ENCODE results near the gene TACC2. TPM values are rescaled to one million over a fixed set of nuclear protein-coding genes. Genes with fewer than 3 reads are reported as not detected.

Gene TACC2
- total and polyA plus RNA-seq, 12 donors = 68.1 to 451 (median 364) TPM

DNA sequence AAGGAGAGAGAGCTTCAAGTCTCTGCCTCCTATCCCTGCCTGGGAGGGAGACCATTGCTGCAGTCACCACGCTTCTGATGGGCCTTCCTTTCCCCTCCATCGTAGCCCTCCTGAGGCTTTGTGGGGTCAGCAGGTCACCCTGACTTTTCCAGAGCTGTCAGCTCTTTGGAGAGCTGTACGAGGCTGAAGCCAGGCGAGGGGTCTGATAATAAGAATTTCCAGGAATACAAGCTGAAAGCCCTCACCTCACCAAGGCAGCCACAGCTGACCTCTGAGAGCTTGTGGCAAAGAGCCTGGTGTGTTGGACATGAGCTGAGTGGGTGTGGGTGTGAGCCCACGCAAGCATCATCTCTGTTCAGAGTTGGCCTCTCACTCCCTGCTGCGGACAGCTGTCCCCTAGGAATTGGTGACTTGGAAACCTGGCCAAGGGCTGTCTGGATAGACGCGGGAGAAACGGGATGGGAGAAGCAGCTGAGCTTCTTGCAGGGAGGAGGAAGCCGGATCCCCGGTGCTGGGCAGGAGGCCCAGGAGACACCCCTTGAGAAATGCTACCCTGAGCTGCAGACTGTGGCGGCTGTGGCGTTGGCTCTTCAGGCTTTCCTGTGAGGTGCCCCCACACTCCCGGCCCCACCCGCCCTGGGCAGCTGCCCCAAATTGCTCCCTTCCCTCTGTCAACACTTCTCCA, 160.1 kb downstream of the TACC2 start:
- H3K4me3 ChIP-seq = peak overlapping the region in 5 of 10 donors; percentile 21 to 32 (median 23)

DNA sequence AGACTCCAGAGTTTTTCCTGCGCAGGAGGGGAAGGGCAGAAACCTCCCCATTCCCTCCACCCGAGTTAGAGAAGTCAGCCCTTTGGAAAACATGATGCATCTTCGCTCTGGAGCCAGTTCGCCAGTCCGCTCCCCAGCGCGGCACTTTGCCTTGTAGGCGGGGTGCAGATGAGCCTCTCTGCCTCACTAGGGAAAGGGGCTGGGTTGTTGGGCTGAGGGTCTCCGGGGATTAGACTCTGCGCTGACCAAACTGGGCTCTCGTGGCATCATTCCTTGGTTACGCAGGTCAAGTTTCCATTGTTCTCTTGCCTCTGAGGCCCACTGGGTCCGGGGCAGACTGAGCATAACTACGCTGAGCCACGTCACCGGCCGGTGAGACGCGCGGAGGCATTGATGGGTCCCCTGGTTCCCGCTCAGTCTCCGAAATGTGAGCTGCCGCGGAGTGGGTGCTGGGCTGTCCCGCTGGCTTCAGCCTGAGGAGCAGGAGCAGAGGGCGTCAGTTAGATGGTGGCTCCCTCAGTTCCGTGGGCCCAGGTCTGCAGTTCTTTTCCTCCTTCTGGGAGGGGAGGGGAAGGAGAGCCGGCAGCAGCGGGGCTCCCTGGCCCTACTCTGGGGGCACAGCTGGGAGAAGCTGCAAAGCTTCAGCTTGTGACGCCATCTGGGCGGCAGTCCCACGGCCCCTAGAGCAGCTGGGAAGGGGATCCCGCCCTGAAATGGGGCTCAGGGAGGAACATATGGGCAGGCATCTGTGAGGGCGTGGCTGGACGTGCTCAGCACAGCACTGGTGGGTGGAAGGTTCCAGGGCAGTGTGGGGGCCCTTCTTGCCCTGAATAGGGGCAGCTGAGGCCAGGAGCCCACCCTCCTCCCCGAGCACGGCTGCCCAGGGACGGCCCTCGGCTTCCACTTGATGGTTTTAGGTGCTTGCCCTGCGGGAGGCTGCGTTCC, 160.9 kb downstream of the TACC2 start:
- intact Hi-C loops (cut with DNase I) = loop anchor here in 4 of 10 donors (5.0 to 10.0 kb wide), 5 partner anchors 62 to 125 kb away; partner anchors contain the start of gene BTBD16 (in 1 of the 4)
- TF ChIP-seq, protein P1, sequence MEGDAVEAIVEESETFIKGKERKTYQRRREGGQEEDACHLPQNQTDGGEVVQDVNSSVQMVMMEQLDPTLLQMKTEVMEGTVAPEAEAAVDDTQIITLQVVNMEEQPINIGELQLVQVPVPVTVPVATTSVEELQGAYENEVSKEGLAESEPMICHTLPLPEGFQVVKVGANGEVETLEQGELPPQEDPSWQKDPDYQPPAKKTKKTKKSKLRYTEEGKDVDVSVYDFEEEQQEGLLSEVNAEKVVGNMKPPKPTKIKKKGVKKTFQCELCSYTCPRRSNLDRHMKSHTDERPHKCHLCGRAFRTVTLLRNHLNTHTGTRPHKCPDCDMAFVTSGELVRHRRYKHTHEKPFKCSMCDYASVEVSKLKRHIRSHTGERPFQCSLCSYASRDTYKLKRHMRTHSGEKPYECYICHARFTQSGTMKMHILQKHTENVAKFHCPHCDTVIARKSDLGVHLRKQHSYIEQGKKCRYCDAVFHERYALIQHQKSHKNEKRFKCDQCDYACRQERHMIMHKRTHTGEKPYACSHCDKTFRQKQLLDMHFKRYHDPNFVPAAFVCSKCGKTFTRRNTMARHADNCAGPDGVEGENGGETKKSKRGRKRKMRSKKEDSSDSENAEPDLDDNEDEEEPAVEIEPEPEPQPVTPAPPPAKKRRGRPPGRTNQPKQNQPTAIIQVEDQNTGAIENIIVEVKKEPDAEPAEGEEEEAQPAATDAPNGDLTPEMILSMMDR (IDR thresholded peaks at IDR 0.05) = no peak
- WGBS, 2 donors = 41 to 43% methylated on average over 41 of the region's 41 CpGs
- DNase-seq = peak; percentile 63 to 64
- Histone ChIP-seq H3K27ac (peak overlapping the region; percentile 40 to 90 (median 82)), H3K36me3 (peaks cover 0 to 24% (median 6%) of the 10 kb centered on the region in 9 donors), H3K4me3 (peak overlapping the region in 5 of 10 donors; percentile 21 to 32 (median 23)), H3K9me3 (peaks cover 0 to 9% (median 0%) of the 10 kb centered on the region in 11 donors), H3K27me3 (no peaks in the 10 kb centered on the region), H3K4me1 (peaks cover 34 to 91% (median 79%) of the 10 kb centered on the region in 9 donors)
- peak; percentile 3 to 43 (median 20) for ATAC-seq

More for the DNA sequence above, 160.1 kb downstream of the TACC2 start:
- WGBS, 2 donors = 9% methylated on average over 15 of the region's 15 CpGs
- TF ChIP-seq, protein P1 (IDR thresholded peaks at IDR 0.05) = no peak
- H3K27ac ChIP-seq = peak overlapping the region; percentile 40 to 90 (median 82)
- DNase-seq (peak; percentile 84 to 88), ATAC-seq (peak; percentile 57 to 72 (median 67))
- no peaks in the 10 kb centered on the region for H3K27me3 ChIP-seq
- intact Hi-C loops (cut with DNase I) = loop anchor here in 4 of 10 donors (5.0 to 10.0 kb wide), 5 partner anchors 63 to 126 kb away; partner anchors contain the start of gene BTBD16 (in 1 of the 4)
- H3K4me1 ChIP-seq = peaks cover 33 to 85% (median 71%) of the 10 kb centered on the region in 9 donors
- peaks cover 0 to 10% (median 0%) of the 10 kb centered on the region in 11 donors for H3K9me3 ChIP-seq
- peaks cover 0 to 27% (median 8%) of the 10 kb centered on the region in 9 donors for H3K36me3 ChIP-seq

- Histone ChIP-seq H3K9me3 (no peaks in the 10 kb centered on the region), H3K36me3 (peaks cover 0 to 12% (median 0%) of the 10 kb centered on the region in 9 donors), H3K4me3 (no peak overlapping the region), H3K4me1 (peaks cover 42 to 100% (median 87%) of the 10 kb centered on the region in 9 donors), H3K27ac (peak overlapping the region in 7 of 10 donors; percentile 65 to 90 (median 80)), H3K27me3 (no peaks in the 10 kb centered on the region)
- TF ChIP-seq, protein P1 (IDR thresholded peaks at IDR 0.05) = no peak
- 93 to 98% methylated on average over 5 of the region's 5 CpGs for WGBS, 2 donors
- ATAC-seq (no peak), DNase-seq (no peak)
- intact Hi-C loops (cut with DNase I) = loop anchor here in 1 of 10 donors (10.0 kb wide), 1 partner anchor 114 kb away; no protein-coding TSS in a partner anchor
Observed at GRCh38 chr10:122151121-122151694, 162.2 kb downstream of the TACC2 start.
